Caco-2 (cell line): ENCODE results near the gene GALNT15. TPM values are rescaled to one million over a fixed set of nuclear protein-coding genes. Genes with fewer than 3 reads are reported as not detected.

Experiments
- BruUV-seq: library from RNA; stranded (reverse); fragments of 400-500 nt; replicated peaks from 2 replicates; lab custom pipeline; 2021; lab: Mats Ljungman, UMichigan
- CTCF ChIA-PET: fragments of 300-600 bp; sonication (Branson Sonifier 250); formaldehyde crosslinking; loops from one replicate; lab custom pipeline; 2022; ENCODE audit warnings: antibody characterized with exemption; lab: Charles Lee
- POLR2A ChIA-PET: fragments of 300-600 bp; sonication (Branson Sonifier 250); formaldehyde crosslinking; loops from one replicate; lab custom pipeline; 2022; ENCODE audit warnings: antibody characterized with exemption; lab: Charles Lee
- DNase-seq, 2 experiments: peaks; one replicate each; pipeline versions ENCODE4 v3.0.0 to v3.0.0-alpha.2; 2020 to 2022
- H3K27me3 ChIP-seq: replicated peaks from 2 replicates; pipeline ENCODE4 v1.6.0; 2011; ENCODE audit warnings: low read length; ENCODE audit not compliant: control insufficient read depth, insufficient read depth
- H3K36me3 ChIP-seq: 2 replicates; pipeline ENCODE4 v1.5.1; 2011; ENCODE audit warnings: low read length; ENCODE audit not compliant: control insufficient read depth, insufficient read depth
- H3K4me1 ChIP-seq: fragments of 250-450 bp; sonication (Bioruptor Pico); 2 replicates; pipeline ENCODE4 v1.5.1; 2020; ENCODE audit warnings: mild to moderate bottlenecking
- H3K4me3 ChIP-seq: 2 replicates; pipeline ENCODE4 v1.5.1; 2011; ENCODE audit warnings: low read depth, mild to moderate bottlenecking, control low read depth, low read length
- H3K9me3 ChIP-seq: fragments of 250-450 bp; sonication (Bioruptor Pico); 2 replicates; pipeline ENCODE4 v1.5.1; 2020; ENCODE audit warnings: mild to moderate bottlenecking, moderate library complexity
- H3K27ac Mint-ChIP-seq: one replicate; pipeline ENCODE4 v1.8.0; 2022; ENCODE audit warnings: mixed read lengths; ENCODE audit not compliant: unreplicated experiment
- H3K27me3 Mint-ChIP-seq: one replicate; pipeline ENCODE4 v1.8.0; 2022; ENCODE audit warnings: mixed read lengths; ENCODE audit not compliant: insufficient read depth, unreplicated experiment
- H3K36me3 Mint-ChIP-seq: one replicate; pipeline ENCODE4 v1.8.0; 2022; ENCODE audit warnings: mild to moderate bottlenecking, mixed read lengths; ENCODE audit not compliant: insufficient read depth, unreplicated experiment
- H3K4me1 Mint-ChIP-seq: one replicate; pipeline ENCODE4 v1.8.0; 2022; ENCODE audit warnings: low read depth, mixed read lengths; ENCODE audit not compliant: unreplicated experiment
- H3K4me3 Mint-ChIP-seq: one replicate; pipeline ENCODE4 v1.8.0; 2022; ENCODE audit warnings: mild to moderate bottlenecking, moderate library complexity, mixed read lengths; ENCODE audit not compliant: unreplicated experiment
- H3K9me3 Mint-ChIP-seq: one replicate; pipeline ENCODE4 v1.8.0; 2022; ENCODE audit warnings: mixed read lengths; ENCODE audit not compliant: unreplicated experiment
- intact Hi-C: fragments of 100-400 bp; cut with micrococcal nuclease; formaldehyde crosslinking; loops from one replicate; pipeline ENCODE4 v1.10.0; 2022; ENCODE audit not compliant: unreplicated experiment
- total RNA-seq: library from RNA; stranded (reverse); gene quantifications from 2 replicates; pipeline ENCODE4 v1.2.3, GENCODE V29; 2022
- TF ChIP-seq, protein P1 (sequence below), 2 experiments: fragments of 200-600 bp in 1 of 2; IDR thresholded peaks; 1 replicate in 1 of 2; 2 replicates in 1 of 2; pipeline versions ENCODE4 v1.5.1 to v1.8.0; 2011 to 2022; ENCODE audit warnings: antibody characterized with exemption in 1 of 2, control low read depth in 1 of 2, inconsistent platforms in 1 of 2, low read depth in 1 of 2, low read length in 1 of 2, mild to moderate bottlenecking in 1 of 2, moderate library complexity in 1 of 2; ENCODE audit not compliant: insufficient read depth in 1 of 2, severe bottlenecking in 1 of 2, unreplicated experiment in 1 of 2

GALNT15 gene
- total RNA-seq, 1 experiment from 2014 or later: not detected

DNA sequence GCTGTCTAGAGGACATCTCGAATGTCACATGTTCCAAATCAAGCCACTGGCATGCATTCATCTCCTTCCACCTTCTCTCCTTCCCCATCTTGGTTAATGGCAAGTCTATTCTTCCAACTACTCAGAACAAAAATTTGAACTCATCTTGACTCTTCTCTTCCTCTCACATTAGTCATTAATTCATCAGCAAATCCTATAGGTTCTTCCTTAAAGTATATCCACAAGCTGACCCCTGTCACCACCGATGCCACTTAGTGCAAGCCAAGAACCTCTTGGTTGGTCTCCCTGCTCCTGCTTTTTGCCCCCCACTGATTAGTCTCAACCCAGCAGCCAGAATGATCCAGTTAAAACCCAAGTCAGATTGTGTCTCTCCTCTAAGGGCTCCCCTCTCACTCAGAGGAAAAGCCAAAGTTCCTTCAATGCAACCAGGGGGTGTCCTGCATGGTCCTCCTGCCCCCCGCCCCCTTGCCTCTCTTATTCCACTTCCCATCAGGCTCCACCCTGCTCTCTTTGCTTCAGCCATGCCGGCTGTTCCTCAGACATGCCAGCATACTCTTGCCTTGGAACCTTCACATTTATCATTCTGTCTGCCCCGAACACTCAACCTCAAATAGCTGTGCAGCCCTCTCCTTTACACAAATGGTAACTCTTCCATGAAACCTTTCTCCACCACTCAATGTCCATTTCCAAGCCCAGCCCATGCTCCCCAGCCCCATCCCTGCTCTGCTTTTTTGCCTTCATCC is 1.0 kb upstream of the GALNT15 start:
- TF ChIP-seq, protein P1, sequence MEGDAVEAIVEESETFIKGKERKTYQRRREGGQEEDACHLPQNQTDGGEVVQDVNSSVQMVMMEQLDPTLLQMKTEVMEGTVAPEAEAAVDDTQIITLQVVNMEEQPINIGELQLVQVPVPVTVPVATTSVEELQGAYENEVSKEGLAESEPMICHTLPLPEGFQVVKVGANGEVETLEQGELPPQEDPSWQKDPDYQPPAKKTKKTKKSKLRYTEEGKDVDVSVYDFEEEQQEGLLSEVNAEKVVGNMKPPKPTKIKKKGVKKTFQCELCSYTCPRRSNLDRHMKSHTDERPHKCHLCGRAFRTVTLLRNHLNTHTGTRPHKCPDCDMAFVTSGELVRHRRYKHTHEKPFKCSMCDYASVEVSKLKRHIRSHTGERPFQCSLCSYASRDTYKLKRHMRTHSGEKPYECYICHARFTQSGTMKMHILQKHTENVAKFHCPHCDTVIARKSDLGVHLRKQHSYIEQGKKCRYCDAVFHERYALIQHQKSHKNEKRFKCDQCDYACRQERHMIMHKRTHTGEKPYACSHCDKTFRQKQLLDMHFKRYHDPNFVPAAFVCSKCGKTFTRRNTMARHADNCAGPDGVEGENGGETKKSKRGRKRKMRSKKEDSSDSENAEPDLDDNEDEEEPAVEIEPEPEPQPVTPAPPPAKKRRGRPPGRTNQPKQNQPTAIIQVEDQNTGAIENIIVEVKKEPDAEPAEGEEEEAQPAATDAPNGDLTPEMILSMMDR (IDR thresholded peaks at IDR 0.05; ENCODE audit: insufficient read depth in 1 of 2, low read depth in 1 of 2, low read length in 1 of 2, severe bottlenecking in 1 of 2, unreplicated experiment in 1 of 2): no peak
- no TSS peak for BruUV-seq
- no peaks in the 10 kb centered on the region; the same call in 1 of the 2 replicates for H3K27me3 ChIP-seq
- no peaks in the 10 kb centered on the region for H3K4me1 ChIP-seq
- Mint-ChIP-seq H3K27me3 (peaks cover 3% of the 10 kb centered on the region), H3K9me3 (no peaks in the 10 kb centered on the region), H3K27ac (no peak overlapping the region), H3K36me3 (no peaks in the 10 kb centered on the region), H3K4me1 (peaks cover 6% of the 10 kb centered on the region), H3K4me3 (no peak overlapping the region)
- no peak overlapping the region for H3K4me3 ChIP-seq
- DNase-seq: no peak
- POLR2A ChIA-PET: no interaction called here
- no peaks in the 10 kb centered on the region for H3K9me3 ChIP-seq
- CTCF ChIA-PET: interaction anchor here (1.7 kb wide), 1 partner anchor 124 kb away, joined by 6 read pairs; no protein-coding TSS in a partner anchor
- no peaks in the 10 kb centered on the region for H3K36me3 ChIP-seq
- intact Hi-C loops: no loop called here

DNA sequence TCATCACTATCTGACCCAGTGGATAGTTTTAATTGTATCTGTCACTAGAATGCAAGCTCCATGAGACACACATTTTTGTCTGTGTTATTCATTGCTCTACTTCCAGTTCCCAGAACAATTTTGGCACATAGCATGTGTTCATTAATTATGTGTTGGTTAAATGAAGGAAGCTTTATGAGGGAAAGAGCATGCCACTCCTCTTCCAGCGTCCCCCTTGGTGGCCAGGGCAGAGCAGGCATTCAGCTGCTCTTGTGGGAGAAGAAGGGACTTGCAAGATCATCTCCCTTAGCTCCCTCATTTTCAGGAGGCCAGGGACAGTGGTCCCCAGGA is 489 bp upstream of the GALNT15 start:
- no peak for DNase-seq
- no TSS peak for BruUV-seq
- peaks cover 3% of the 10 kb centered on the region for H3K27me3 Mint-ChIP-seq
- Histone ChIP-seq H3K4me1 (no peaks in the 10 kb centered on the region), H3K4me3 (no peak overlapping the region), H3K27me3 (no peaks in the 10 kb centered on the region; the same call in 1 of the 2 replicates), H3K9me3 (no peaks in the 10 kb centered on the region), H3K36me3 (no peaks in the 10 kb centered on the region)
- POLR2A ChIA-PET: no interaction called here
- H3K4me3 Mint-ChIP-seq: no peak overlapping the region
- CTCF ChIA-PET: interaction anchor here (1.7 kb wide), 1 partner anchor 125 kb away, joined by 6 read pairs; no protein-coding TSS in a partner anchor
- intact Hi-C loops: no loop called here
- H3K9me3 Mint-ChIP-seq: no peaks in the 10 kb centered on the region
- no peaks in the 10 kb centered on the region for H3K36me3 Mint-ChIP-seq
- TF ChIP-seq, protein P1 (IDR thresholded peaks at IDR 0.05; ENCODE audit: insufficient read depth in 1 of 2, low read depth in 1 of 2, low read length in 1 of 2, severe bottlenecking in 1 of 2, unreplicated experiment in 1 of 2): no peak
- no peak overlapping the region for H3K27ac Mint-ChIP-seq
- peaks cover 6% of the 10 kb centered on the region for H3K4me1 Mint-ChIP-seq

DNA sequence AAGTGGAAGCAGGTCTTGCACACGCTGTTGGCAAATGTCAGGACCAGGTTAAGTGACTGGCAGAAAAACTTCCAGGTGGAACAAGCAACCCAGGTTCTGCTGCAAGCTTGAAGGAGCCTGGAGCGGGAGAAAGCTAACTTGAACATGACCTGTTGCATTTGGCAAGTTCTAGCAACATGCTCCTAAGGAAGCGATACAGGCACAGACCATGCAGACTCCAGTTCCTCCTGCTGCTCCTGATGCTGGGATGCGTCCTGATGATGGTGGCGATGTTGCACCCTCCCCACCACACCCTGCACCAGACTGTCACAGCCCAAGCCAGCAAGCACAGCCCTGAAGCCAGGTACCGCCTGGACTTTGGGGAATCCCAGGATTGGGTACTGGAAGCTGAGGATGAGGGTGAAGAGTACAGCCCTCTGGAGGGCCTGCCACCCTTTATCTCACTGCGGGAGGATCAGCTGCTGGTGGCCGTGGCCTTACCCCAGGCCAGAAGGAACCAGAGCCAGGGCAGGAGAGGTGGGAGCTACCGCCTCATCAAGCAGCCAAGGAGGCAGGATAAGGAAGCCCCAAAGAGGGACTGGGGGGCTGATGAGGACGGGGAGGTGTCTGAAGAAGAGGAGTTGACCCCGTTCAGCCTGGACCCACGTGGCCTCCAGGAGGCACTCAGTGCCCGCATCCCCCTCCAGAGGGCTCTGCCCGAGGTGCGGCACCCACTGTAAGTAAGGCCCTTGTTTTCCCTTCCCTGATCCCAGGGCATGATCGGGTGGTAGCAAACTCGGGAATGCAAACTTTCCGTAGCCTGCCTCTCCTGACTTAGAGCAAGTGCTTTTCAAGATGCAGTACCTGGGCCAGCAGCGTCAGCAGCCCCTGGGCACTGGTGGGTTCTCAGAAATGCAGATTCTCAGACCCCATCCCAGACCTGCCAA is 759 bp downstream of the GALNT15 start:
- Histone ChIP-seq H3K9me3 (no peaks in the 10 kb centered on the region), H3K36me3 (no peaks in the 10 kb centered on the region), H3K4me1 (no peaks in the 10 kb centered on the region), H3K4me3 (no peak overlapping the region), H3K27me3 (no peaks in the 10 kb centered on the region; the same call in 1 of the 2 replicates)
- no peak overlapping the region for H3K27ac Mint-ChIP-seq
- ChIA-PET CTCF (interaction anchor here (1.7 kb wide), 1 partner anchor 126 kb away, joined by 6 read pairs; no protein-coding TSS in a partner anchor), POLR2A (no interaction called here)
- DNase-seq: no peak
- H3K36me3 Mint-ChIP-seq: no peaks in the 10 kb centered on the region
- intact Hi-C loops: no loop called here
- BruUV-seq: no TSS peak
- TF ChIP-seq, protein P1 (IDR thresholded peaks at IDR 0.05; ENCODE audit: insufficient read depth in 1 of 2, low read depth in 1 of 2, low read length in 1 of 2, severe bottlenecking in 1 of 2, unreplicated experiment in 1 of 2): no peak
- H3K27me3 Mint-ChIP-seq: peaks cover 3% of the 10 kb centered on the region
- H3K4me1 Mint-ChIP-seq: peaks cover 6% of the 10 kb centered on the region
- H3K9me3 Mint-ChIP-seq: no peaks in the 10 kb centered on the region
- H3K4me3 Mint-ChIP-seq: no peak overlapping the region
